Endodermal cell (in vitro differentiated cells): ENCODE measurements around the gene PPL. TPM values are rescaled to one million over a fixed set of nuclear protein-coding genes. Genes with fewer than 3 reads are reported as not detected.
"Not testable (repeated sequence)": the region's sequence is repeated elsewhere in the genome, so short reads cannot be mapped to it uniquely, and the experiment has no call there.

ENCODE experiments used
- DNase-seq: peaks from one replicate; pipeline ENCODE4 v3.0.0-alpha.2; 2017
- H3K27ac ChIP-seq: 2 replicates; pipeline ENCODE4 v1.5.1; 2013; ENCODE audit warnings: mild to moderate bottlenecking, low read depth, low read length, moderate library complexity
- H3K27me3 ChIP-seq: 2 replicates; pipeline ENCODE4 v1.6.1; 2013; ENCODE audit warnings: mild to moderate bottlenecking, low read length, moderate library complexity; ENCODE audit not compliant: insufficient read depth, control insufficient read depth, poor library complexity, severe bottlenecking
- H3K36me3 ChIP-seq: 2 replicates; pipeline ENCODE4 v1.7.0; 2013; ENCODE audit warnings: mild to moderate bottlenecking, low read length, moderate library complexity; ENCODE audit not compliant: control insufficient read depth, insufficient read depth
- H3K4me1 ChIP-seq: one replicate; pipeline ENCODE4 v1.7.0; 2013; ENCODE audit warnings: low read length; ENCODE audit not compliant: control insufficient read depth, insufficient read depth
- H3K4me3 ChIP-seq: 2 replicates; pipeline ENCODE4 v1.5.1; 2013; ENCODE audit warnings: mild to moderate bottlenecking, low read length, moderate library complexity
- H3K9ac ChIP-seq: 2 replicates; pipeline ENCODE4 v1.6.1; 2013; ENCODE audit warnings: mild to moderate bottlenecking, low read length, moderate library complexity; ENCODE audit not compliant: poor library complexity, severe bottlenecking; ENCODE audit errors: extremely low read depth
- H3K9me3 ChIP-seq: 2 replicates; pipeline ENCODE4 v1.6.1; 2013; ENCODE audit warnings: mild to moderate bottlenecking, low read length, moderate library complexity; ENCODE audit not compliant: control insufficient read depth
- H3K27ac Mint-ChIP-seq: 2 replicates; pipeline ENCODE4 v1.8.0; 2020; ENCODE audit warnings: mixed read lengths
- H3K27me3 Mint-ChIP-seq: 2 replicates; pipeline ENCODE4 v1.8.0; 2021; ENCODE audit warnings: mild to moderate bottlenecking, mixed read lengths; ENCODE audit not compliant: insufficient read depth
- H3K36me3 Mint-ChIP-seq: 2 replicates; pipeline ENCODE4 v1.8.0; 2020; ENCODE audit warnings: low read depth, mixed read lengths
- H3K4me1 Mint-ChIP-seq: 2 replicates; pipeline ENCODE4 v1.8.0; 2020; ENCODE audit warnings: mixed read lengths
- H3K4me3 Mint-ChIP-seq: 2 replicates; pipeline ENCODE4 v1.8.0; 2020; ENCODE audit warnings: mild to moderate bottlenecking, moderate library complexity, mixed read lengths
- H3K9me3 Mint-ChIP-seq: 2 replicates; pipeline ENCODE4 v1.8.0; 2020; ENCODE audit warnings: mild to moderate bottlenecking, mixed read lengths
- CTCF ChIP-seq: fragments of 200-600 bp; sonication (generic); conservative IDR thresholded peaks from 2 replicates; pipeline ENCODE4 v1.5.0; 2021; ENCODE audit warnings: antibody characterized with exemption, mild to moderate bottlenecking
- WGBS, 2 experiments: methylation state at CpG; one replicate each; pipeline versions ENCODE4 v1.1.5 to v1.1.7; 2013; ENCODE audit warnings: missing lambda C conversion rate in 2 of 2, mixed read lengths in 1 of 2; ENCODE audit not compliant: insufficient coverage in 1 of 2, insufficient read length in 1 of 2; 5-methylcytosine and 5-hydroxymethylcytosine counted together
- total RNA-seq, 2 donors: library from RNA; stranded (reverse); fragmentation: NEBNext Ultra II Directional in 1 of 2; extraction: Animal tissue kit (Norgen Biotek cat#: 25700) in 1 of 2; gene quantifications; 2 replicates in 1 of 2; 3 replicates in 1 of 2; pipeline ENCODE4 v1.2.1, GENCODE V29; 2021

PPL gene
- total RNA-seq, 2 donors from 2014 or later: 37.8 to 48.5 TPM

- WGBS, 2 experiments: 90 to 95% methylated on average over 6 to 7 of the region's 7 CpGs
- no peak overlapping the region for H3K9ac ChIP-seq
- H3K4me1 ChIP-seq: no peaks in the 10 kb centered on the region
These were observed 39.6 kb downstream of the PPL start for GRCh38 chr16:4897328-4897727.

GRCh38 chr16:4896761-4897160 is 40.2 kb downstream of the PPL start:
- not testable (repeated sequence) for H3K27me3 Mint-ChIP-seq, H3K9me3 ChIP-seq, H3K9me3 Mint-ChIP-seq, H3K4me3 Mint-ChIP-seq, H3K27ac Mint-ChIP-seq, H3K27me3 ChIP-seq, H3K4me1 Mint-ChIP-seq, H3K27ac ChIP-seq, H3K4me1 ChIP-seq, DNase-seq, H3K36me3 ChIP-seq, H3K4me3 ChIP-seq, H3K9ac ChIP-seq
- peaks cover 59% of the 10 kb centered on the region for H3K36me3 Mint-ChIP-seq
- 85 to 97% methylated on average over 7 to 9 of the region's 9 CpGs for WGBS, 2 experiments

More at GRCh38 chr16:4897328-4897727, 39.6 kb downstream of the PPL start:
- H3K36me3 Mint-ChIP-seq: peaks cover 62% of the 10 kb centered on the region
- Histone ChIP-seq H3K27ac (no peak overlapping the region), H3K27me3 (no peaks in the 10 kb centered on the region), H3K36me3 (no peaks in the 10 kb centered on the region), H3K4me3 (no peak overlapping the region), H3K9me3 (peaks cover 4% of the 10 kb centered on the region)
- no peak overlapping the region for H3K27ac Mint-ChIP-seq
- no peaks in the 10 kb centered on the region for H3K4me1 Mint-ChIP-seq
- no peak for TF ChIP-seq CTCF
- DNase-seq: no peak
- H3K27me3 Mint-ChIP-seq: no peaks in the 10 kb centered on the region
- peaks cover 8% of the 10 kb centered on the region for H3K9me3 Mint-ChIP-seq
- H3K4me3 Mint-ChIP-seq: no peak overlapping the region

- Histone ChIP-seq H3K9ac (no peak overlapping the region), H3K36me3 (no peaks in the 10 kb centered on the region), H3K9me3 (peaks cover 4% of the 10 kb centered on the region), H3K27ac (no peak overlapping the region), H3K4me1 (no peaks in the 10 kb centered on the region), H3K4me3 (no peak overlapping the region), H3K27me3 (no peaks in the 10 kb centered on the region)
- peaks cover 61% of the 10 kb centered on the region for H3K36me3 Mint-ChIP-seq
- peaks cover 8% of the 10 kb centered on the region for H3K9me3 Mint-ChIP-seq
- no peak overlapping the region for H3K4me3 Mint-ChIP-seq
- no peak overlapping the region for H3K27ac Mint-ChIP-seq
- no peak for DNase-seq
- 92 to 95% methylated on average over 12 to 13 of the region's 13 CpGs for WGBS, 2 experiments
- H3K4me1 Mint-ChIP-seq: no peaks in the 10 kb centered on the region
- TF ChIP-seq CTCF: no peak
- H3K27me3 Mint-ChIP-seq: no peaks in the 10 kb centered on the region
These were observed 41.6 kb downstream of the PPL start for GRCh38 chr16:4895366-4895765.
